ENCODE measurements around the gene NOX3. TPM values are rescaled to one million over a fixed set of nuclear protein-coding genes. Genes with fewer than 3 reads are reported as not detected.

The NOX3 gene
- total RNA-seq, 1 experiment from 2014 or later, result not detected

- Mint-ChIP-seq H3K27me3 (ENCODE audit: insufficient read depth, unreplicated experiment) (no peaks in the 10 kb centered on the region), H3K27ac (ENCODE audit: low read depth, unreplicated experiment) (no peak overlapping the region), H3K4me1 (ENCODE audit: insufficient read depth, unreplicated experiment) (no peaks in the 10 kb centered on the region), H3K4me3 (ENCODE audit: unreplicated experiment) (no peak overlapping the region), H3K36me3 (ENCODE audit: insufficient read depth, unreplicated experiment) (no peaks in the 10 kb centered on the region), H3K9me3 (ENCODE audit: unreplicated experiment) (no peaks in the 10 kb centered on the region)
- TF ChIP-seq, protein P1, sequence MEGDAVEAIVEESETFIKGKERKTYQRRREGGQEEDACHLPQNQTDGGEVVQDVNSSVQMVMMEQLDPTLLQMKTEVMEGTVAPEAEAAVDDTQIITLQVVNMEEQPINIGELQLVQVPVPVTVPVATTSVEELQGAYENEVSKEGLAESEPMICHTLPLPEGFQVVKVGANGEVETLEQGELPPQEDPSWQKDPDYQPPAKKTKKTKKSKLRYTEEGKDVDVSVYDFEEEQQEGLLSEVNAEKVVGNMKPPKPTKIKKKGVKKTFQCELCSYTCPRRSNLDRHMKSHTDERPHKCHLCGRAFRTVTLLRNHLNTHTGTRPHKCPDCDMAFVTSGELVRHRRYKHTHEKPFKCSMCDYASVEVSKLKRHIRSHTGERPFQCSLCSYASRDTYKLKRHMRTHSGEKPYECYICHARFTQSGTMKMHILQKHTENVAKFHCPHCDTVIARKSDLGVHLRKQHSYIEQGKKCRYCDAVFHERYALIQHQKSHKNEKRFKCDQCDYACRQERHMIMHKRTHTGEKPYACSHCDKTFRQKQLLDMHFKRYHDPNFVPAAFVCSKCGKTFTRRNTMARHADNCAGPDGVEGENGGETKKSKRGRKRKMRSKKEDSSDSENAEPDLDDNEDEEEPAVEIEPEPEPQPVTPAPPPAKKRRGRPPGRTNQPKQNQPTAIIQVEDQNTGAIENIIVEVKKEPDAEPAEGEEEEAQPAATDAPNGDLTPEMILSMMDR (IDR thresholded peaks at IDR 0.05; ENCODE audit: unreplicated experiment), result no peak
- BruUV-seq (replicated peaks), result no TSS peak
- DNase-seq (ENCODE audit: unreplicated experiment), result no peak
- ChIA-PET CTCF (interaction anchor here (0.6 kb wide), 1 partner anchor 34 kb away, joined by 3 read pairs; no protein-coding TSS in a partner anchor), POLR2A (interaction anchor here (0.6 to 1.1 kb wide), 2 partner anchors 11 to 111 kb away, joined by 3 to 4 read pairs; no protein-coding TSS in a partner anchor)
- intact Hi-C loops (cut with micrococcal nuclease), result no loop called here
Measured at GRCh38 chr6:155448668-155449449, 6.8 kb downstream of the NOX3 start.

- DNase-seq (ENCODE audit: unreplicated experiment), result no peak
- Mint-ChIP-seq H3K9me3 (ENCODE audit: unreplicated experiment) (no peaks in the 10 kb centered on the region), H3K4me3 (ENCODE audit: unreplicated experiment) (no peak overlapping the region), H3K36me3 (ENCODE audit: insufficient read depth, unreplicated experiment) (no peaks in the 10 kb centered on the region), H3K27me3 (ENCODE audit: insufficient read depth, unreplicated experiment) (no peaks in the 10 kb centered on the region), H3K4me1 (ENCODE audit: insufficient read depth, unreplicated experiment) (no peaks in the 10 kb centered on the region), H3K27ac (ENCODE audit: low read depth, unreplicated experiment) (no peak overlapping the region)
- intact Hi-C loops (cut with micrococcal nuclease), result no loop called here
- BruUV-seq (replicated peaks), result no TSS peak
- ChIA-PET CTCF (no interaction called here), POLR2A (interaction anchor here (0.6 to 1.1 kb wide), 2 partner anchors 10 to 110 kb away, joined by 3 to 4 read pairs; no protein-coding TSS in a partner anchor)
- TF ChIP-seq, protein P1 (IDR thresholded peaks at IDR 0.05; ENCODE audit: unreplicated experiment), result no peak
Measured at GRCh38 chr6:155447949-155448348, 7.7 kb downstream of the NOX3 start.

- DNase-seq (ENCODE audit: unreplicated experiment), result no peak
- no peak overlapping the region for H3K27ac Mint-ChIP-seq (ENCODE audit: low read depth, unreplicated experiment)
- H3K4me3 Mint-ChIP-seq (ENCODE audit: unreplicated experiment), result no peak overlapping the region
- ChIA-PET CTCF (no interaction called here), POLR2A (no interaction called here)
- H3K27me3 Mint-ChIP-seq (ENCODE audit: insufficient read depth, unreplicated experiment), result no peaks in the 10 kb centered on the region
- intact Hi-C loops (cut with micrococcal nuclease), result no loop called here
- H3K36me3 Mint-ChIP-seq (ENCODE audit: insufficient read depth, unreplicated experiment), result no peaks in the 10 kb centered on the region
- no peaks in the 10 kb centered on the region for H3K9me3 Mint-ChIP-seq (ENCODE audit: unreplicated experiment)
- TF ChIP-seq, protein P1 (IDR thresholded peaks at IDR 0.05; ENCODE audit: unreplicated experiment), result no peak
- no peaks in the 10 kb centered on the region for H3K4me1 Mint-ChIP-seq (ENCODE audit: insufficient read depth, unreplicated experiment)
- BruUV-seq (replicated peaks), result no TSS peak
Measured at GRCh38 chr6:155444952-155445903, 10.4 kb downstream of the NOX3 start.
